HG03108 (cell line): ENCODE data around the gene PPM1L.

Experiments
- ATAC-seq: cut with Tn5 transposase; IDR thresholded peaks from one replicate; pipeline ENCODE4 v1.9.1; 2021; ENCODE audit warnings: moderate library complexity; ENCODE audit not compliant: unreplicated experiment

PPM1L gene

GRCh38 chr3:160806094-160806493 is 50.1 kb downstream of the PPM1L start:
- ATAC-seq, result no peak

DNA sequence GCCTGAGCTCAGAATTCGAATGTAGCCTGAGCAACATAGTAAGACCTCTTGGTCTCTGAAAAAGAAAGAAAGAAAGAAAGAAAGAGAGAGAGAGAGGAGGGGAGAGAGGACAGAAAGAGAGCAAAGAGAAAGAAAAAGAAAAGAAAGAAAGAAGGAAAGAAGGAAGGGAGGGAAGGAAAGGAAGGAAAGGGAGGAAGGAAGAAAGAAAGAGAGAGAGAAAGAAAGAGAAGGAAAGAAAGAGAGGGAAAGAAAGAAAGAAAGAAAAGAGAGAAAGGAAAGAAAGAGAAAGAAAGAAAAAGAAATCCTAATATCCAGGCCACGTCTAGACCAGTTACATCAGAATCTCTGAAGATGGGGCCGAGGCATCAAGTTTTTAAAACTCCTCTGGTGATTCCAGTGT is 50.7 kb downstream of the PPM1L start:
- no peak for ATAC-seq

GRCh38 chr3:160808838-160809237 is 52.8 kb downstream of the PPM1L start:
- no peak for ATAC-seq

DNA sequence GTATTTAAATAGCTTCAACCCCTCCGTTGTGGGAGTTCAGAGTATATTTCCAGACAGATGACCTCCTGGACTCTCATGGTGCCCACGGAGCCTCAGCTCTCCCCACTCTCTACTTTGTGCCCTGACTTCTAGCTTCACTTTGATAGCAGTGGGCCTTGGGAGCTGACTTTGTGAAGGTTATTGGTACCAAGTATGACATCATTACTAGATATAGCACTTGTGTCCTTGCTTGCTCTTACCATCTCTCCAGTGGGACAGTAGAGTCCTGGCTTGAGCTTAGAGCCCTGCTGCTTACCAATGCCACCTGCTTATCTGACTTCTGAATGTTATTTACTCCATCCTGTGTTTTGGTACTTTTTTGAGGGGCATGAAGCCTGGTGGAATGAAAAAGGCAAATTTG is 53.4 kb downstream of the PPM1L start:
- ATAC-seq, result no peak

DNA sequence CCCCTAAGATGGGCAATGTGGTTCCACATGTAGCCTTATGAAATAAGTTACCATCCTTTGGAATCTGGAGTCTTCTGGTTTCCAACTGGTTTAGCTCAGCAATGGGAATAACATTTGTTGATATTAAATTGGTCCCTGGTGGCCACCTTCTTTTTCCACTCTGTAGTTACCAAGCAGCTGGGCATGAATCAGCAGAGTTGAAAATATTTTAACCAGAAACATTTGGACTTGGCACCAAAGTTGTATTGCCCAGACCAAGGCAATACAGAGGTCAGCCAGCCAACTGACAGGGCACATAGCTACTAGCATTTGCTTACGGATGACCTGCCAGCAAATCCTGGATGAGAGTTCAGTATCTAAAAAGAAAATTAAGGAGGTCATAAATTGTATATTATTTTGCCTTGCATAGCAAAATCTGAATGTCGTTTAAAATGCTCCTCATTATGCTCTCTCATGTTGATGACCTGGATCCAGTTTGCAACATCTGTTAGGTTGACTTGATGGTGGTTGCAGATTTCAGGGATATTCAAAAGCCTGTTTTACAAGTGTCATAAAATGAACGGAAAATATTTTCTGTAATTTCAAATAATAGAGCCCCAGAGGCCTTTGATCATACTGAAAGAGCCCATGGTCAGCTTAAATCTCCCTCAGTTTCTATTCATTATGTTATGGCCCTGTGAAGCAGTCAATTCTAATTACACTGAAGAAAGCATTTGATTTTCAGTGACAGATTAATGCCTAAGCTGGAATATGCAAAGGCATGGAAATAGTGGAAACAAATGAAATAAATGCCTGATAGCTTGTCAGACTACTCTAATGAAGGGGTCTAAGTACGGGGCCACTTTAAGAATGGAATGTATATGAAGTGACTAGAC is 54.6 kb downstream of the PPM1L start:
- no peak for ATAC-seq

GRCh38 chr3:160811237-160811548 is 55.2 kb downstream of the PPM1L start:
- no peak for ATAC-seq

- no peak for ATAC-seq
Measured at GRCh38 chr3:160812304-160812703, 56.3 kb downstream of the PPM1L start.

GRCh38 chr3:160815280-160815679 is 59.2 kb downstream of the PPM1L start:
- no peak for ATAC-seq

DNA sequence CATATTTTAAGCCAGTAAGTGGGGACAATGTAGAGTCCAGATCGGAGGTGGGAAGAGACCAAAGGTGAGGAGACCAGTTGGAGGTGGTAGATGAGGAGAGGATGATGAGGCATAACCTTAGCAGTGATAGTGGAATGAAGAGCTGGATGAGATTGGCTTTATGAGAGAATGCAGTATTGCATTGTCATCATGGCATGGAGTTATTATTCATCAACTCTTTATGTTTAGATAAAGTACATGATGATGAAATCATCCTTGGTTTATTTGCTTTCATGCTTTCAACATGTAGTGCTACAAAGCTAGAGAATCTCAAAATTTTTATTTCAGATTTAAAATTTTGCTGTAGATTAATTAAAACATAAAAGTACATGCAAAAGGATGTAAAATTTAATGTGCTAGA is 64.0 kb downstream of the PPM1L start:
- ATAC-seq, result no peak

DNA sequence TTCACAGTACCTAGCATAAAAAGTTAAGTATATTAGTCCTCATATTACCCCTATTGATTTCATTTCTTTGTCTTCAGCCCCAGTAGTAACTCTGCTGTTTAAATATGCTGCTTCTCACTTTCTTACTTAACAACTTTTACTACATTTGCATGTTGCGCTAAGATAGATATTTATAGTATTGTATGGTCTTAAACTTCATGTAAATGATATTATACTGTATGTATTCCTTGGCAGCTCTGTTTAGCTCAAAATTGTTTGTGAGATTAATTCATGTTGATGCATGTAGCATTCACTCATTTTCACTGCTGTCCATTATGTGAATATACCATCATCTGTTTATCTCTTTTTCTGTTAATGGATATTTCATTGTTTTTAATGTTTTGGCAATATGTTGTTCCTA is 64.4 kb downstream of the PPM1L start:
- no peak for ATAC-seq

- no peak for ATAC-seq
Measured at GRCh38 chr3:160822936-160823335, 66.9 kb downstream of the PPM1L start.

DNA sequence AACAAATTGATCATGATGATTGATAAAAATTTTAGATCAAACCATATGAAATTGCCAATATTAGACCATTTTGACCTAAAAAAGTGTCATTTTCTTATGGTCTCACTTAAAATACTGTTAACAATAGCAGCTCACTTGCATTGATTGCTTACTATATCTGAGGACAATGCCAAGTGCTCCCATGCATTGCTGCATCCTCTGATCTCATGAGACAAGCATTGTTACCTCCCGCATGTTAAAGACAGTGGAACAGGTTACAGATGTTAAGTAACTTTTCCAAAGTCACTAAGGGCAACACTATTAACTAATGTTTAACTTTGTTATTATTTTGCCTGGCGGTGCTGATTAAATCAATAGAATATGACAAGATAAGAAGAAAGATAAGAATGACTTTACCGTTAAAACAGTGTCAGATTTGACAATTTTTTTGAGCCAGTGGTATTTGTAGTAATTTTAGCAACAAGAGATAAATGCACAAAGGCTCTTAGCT is 69.3 kb downstream of the PPM1L start:
- ATAC-seq, result no peak

GRCh38 chr3:160826408-160826807 is 70.4 kb downstream of the PPM1L start:
- no peak for ATAC-seq

DNA sequence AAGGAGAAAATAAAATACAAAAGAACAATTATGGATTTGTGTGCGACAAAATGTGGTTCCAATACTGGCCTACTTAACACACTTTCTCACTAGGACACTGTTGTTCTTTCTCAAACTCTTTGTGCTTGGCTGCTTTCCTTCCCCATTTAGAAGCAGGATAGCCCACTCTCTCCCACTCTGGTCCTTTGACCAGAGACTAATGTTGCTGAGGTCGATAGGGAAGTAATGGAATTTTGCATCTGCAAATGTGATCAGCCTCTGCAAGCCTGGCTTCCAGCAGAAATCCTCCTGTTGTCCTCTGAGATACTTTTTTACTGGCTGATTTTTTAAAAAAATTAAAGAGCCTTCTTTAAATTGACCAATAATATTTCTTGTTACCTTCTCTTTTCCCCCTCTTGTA is 71.0 kb downstream of the PPM1L start:
- ATAC-seq, result no peak

GRCh38 chr3:160827516-160827915 is 71.5 kb downstream of the PPM1L start:
- ATAC-seq, result no peak

GRCh38 chr3:160828880-160829279 is 72.8 kb downstream of the PPM1L start:
- ATAC-seq, result no peak

DNA sequence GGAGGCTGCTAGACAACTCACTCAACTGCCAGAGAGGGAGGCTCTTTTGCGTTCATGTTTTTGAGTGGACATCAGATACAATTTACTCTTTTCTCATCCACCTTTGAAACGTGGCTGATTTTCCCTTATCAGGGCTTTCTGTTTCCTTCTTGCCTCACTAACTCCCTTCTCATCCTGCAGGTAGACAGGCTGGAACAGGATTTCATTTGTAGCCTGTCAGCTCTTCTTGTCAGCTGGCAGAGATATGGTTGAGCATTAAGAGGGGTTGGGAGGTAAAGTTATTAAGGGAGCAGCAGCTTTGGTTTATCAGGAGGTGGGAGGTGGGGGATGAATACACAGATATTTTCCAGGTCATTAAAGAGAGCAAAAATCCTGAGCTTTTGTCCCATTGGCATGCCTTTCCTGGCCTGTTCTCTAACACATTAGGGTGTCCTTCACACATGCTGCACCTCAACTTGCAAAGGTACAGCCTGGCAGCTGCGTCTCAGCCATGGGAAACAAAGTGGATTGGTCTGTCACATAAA is 73.5 kb downstream of the PPM1L start:
- no peak for ATAC-seq

GRCh38 chr3:160830796-160831195 is 74.8 kb downstream of the PPM1L start:
- no peak for ATAC-seq

DNA sequence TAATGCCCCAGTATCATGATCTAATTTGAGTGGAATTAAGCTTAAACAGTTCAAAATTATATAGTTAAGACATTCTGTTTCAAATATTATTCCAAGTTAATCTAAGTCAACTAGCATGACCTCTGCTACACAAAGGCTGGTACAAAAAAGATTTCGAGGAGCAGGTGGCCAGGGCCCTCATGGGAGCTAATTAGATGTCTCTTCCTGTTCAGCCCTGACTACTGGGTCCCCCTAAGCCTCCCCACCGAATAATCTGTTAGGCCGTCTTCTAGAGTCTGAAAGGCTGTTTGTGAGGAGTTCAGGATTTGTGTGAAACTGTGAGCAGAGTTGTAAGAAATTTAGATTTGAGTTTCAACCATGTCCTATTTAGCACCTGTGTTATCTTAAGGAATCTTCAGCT is 75.4 kb downstream of the PPM1L start:
- no peak for ATAC-seq

GRCh38 chr3:160837394-160837980 is 81.5 kb downstream of the PPM1L start:
- no peak for ATAC-seq

GRCh38 chr3:160840590-160840989 is 84.6 kb downstream of the PPM1L start:
- ATAC-seq, result no peak

GRCh38 chr3:160841455-160841854 is 85.4 kb downstream of the PPM1L start:
- no peak for ATAC-seq
